Stomach smooth muscle (tissue), 2 donors: Measurements from ENCODE around the gene HILPDA.

ENCODE experiments used
- H3K27ac ChIP-seq: one replicate; pipeline ENCODE4 v1.7.0; 2013; ENCODE audit warnings: mild to moderate bottlenecking, low read length, inconsistent platforms
- H3K27me3 ChIP-seq, 2 donors: one replicate each; pipeline ENCODE4 v1.7.0; 2013; ENCODE audit warnings: low read length in 2 of 2; ENCODE audit not compliant: insufficient read depth in 2 of 2, control insufficient read depth in 1 of 2
- H3K36me3 ChIP-seq, 2 donors: one replicate each; pipeline ENCODE4 v1.7.0; 2013; ENCODE audit warnings: low read length in 2 of 2; ENCODE audit not compliant: control insufficient read depth in 2 of 2, insufficient read depth in 2 of 2
- H3K4me1 ChIP-seq: one replicate; pipeline ENCODE4 v1.7.0; 2013; ENCODE audit warnings: low read length; ENCODE audit not compliant: control insufficient read depth, insufficient read depth
- H3K4me3 ChIP-seq, 2 donors: one replicate each; pipeline ENCODE4 v1.7.0; 2013; ENCODE audit warnings: low read length in 2 of 2
- H3K9ac ChIP-seq, 2 donors: one replicate each; pipeline ENCODE4 v1.7.0; 2013; ENCODE audit warnings: low read length in 2 of 2, mild to moderate bottlenecking in 1 of 2
- H3K9me3 ChIP-seq, 2 donors: one replicate each; pipeline ENCODE4 v1.7.0; 2013; ENCODE audit warnings: low read length in 2 of 2; ENCODE audit not compliant: control insufficient read depth in 2 of 2
- donor health status: healthy.
- donor health status: Pancreatic carcinoma.

Gene HILPDA

DNA sequence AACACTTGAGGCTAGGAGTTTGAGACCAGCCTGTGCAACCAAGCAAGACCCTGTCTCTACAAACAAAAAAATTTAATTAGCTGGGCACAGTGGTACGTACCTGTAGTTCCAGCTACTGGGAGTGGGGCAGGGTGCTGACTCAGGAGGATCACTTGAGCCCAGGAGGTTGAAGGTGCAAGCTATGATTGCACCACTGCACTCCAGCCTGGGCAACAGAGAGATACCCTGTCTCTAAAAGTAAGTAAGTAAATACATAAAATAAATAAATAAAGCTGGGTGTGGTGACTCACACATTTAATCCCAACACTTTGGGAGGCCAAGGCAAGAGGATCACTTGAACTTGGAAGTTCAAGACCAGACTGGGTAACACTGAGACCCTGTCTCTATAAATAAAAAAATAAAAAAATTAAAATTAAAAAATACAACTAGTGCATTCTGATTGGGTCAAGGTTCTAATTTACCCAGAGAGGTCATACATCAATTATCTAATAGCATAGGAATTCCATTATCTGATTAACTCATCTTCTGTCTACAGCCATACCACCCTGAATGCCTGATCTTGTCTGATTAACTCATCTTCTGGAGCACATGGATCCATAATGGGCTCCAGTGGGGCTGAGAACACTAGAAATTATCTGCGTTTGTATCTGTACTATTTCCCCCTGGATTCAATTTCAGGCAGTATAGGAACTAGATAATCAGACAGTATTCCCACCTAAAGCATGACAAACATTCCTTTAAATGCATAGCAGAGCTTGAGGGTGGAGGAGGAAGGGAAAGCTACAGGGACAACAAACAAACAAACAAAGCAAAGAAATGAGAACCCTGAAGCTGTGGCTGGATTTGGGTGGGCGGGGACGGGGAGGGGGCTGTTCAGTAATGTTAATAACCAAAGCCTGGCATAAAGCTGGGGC lies 21.0 kb upstream of the HILPDA start:
- H3K9ac ChIP-seq, result no peak overlapping the region
- H3K27ac ChIP-seq, result no peak overlapping the region
- H3K9me3 ChIP-seq, result no peaks in the 10 kb centered on the region

DNA sequence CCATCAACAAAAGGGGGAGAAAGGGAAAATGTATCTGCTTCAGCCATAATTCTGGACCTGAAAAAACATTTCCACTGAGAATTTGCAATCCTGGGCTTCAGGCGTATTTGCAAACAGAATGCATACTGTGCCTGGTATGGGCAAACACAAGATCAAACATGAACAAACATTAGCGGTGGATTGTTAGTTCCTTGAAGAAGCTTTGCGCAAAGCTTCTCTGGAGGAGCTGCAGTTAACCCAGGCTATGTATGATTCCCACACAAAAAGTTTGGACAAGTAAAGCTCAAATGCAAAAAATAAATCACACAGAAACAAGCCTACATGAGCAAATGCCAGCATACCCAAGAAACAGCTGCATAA lies 20.4 kb upstream of the HILPDA start:
- H3K4me1 ChIP-seq, result no peaks in the 10 kb centered on the region
- no peaks in the 10 kb centered on the region for H3K36me3 ChIP-seq
- no peak overlapping the region for H3K9ac ChIP-seq
- H3K27me3 ChIP-seq, result peaks cover 0 to 2% of the 10 kb centered on the region in 2 donors
- no peak overlapping the region for H3K27ac ChIP-seq
- no peak overlapping the region for H3K4me3 ChIP-seq
- no peaks in the 10 kb centered on the region for H3K9me3 ChIP-seq

More for the DNA sequence above, 21.0 kb upstream of the HILPDA start:
- Histone ChIP-seq H3K27me3 (peaks cover 0 to 2% of the 10 kb centered on the region in 2 donors), H3K36me3 (no peaks in the 10 kb centered on the region), H3K4me3 (no peak overlapping the region), H3K4me1 (no peaks in the 10 kb centered on the region)

DNA sequence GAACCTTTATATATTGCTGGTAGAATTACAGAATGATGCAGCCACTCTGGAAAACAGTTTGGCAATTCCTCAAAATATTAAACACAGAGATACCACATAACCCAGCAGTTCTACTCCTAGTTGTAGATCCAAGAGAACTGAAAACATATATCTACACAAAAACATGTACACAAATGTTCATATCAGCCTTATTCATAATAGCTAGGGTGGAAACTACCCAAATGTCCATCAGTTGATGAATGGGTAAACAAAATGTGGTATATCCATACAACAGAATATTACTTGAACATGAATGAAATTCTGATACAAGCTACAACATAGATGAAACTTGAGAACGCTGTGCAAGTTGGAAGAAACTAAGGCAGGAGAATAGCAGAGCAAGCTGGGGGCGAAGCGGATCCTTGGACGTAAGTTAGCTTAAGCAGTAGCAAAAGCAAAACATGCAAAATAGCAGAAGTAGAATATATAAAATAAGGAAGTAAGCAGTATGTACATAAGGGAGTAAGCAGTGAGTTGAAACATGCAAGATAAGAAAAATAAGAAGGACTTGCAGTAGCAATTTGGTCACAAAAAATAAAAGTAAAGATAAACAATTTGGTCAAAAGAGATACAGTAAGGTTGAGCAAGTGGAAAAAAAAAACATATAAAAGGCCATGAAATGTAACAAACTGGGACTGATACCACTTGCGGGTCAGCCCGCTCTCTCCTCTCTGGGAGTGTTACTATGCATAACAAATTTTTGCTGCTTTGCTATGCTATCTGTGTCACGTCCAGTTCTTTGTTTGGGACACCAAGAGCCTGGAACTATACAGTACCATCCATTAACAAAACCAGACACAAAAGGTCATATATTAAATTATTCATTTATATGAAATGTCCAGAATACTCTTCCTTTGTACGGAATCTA lies 18.0 kb upstream of the HILPDA start:
- H3K36me3 ChIP-seq, result no peaks in the 10 kb centered on the region
- no peak overlapping the region for H3K9ac ChIP-seq
- no peak overlapping the region for H3K4me3 ChIP-seq
- peaks cover 0 to 2% of the 10 kb centered on the region in 2 donors for H3K27me3 ChIP-seq
- no peaks in the 10 kb centered on the region for H3K4me1 ChIP-seq
- no peak overlapping the region for H3K27ac ChIP-seq
- H3K9me3 ChIP-seq, result no peaks in the 10 kb centered on the region

- H3K27ac ChIP-seq, result no peak overlapping the region
- no peak overlapping the region for H3K9ac ChIP-seq
- H3K36me3 ChIP-seq, result no peaks in the 10 kb centered on the region
- no peaks in the 10 kb centered on the region for H3K4me1 ChIP-seq
- H3K4me3 ChIP-seq, result no peak overlapping the region
- H3K27me3 ChIP-seq, result no peaks in the 10 kb centered on the region
- no peaks in the 10 kb centered on the region for H3K9me3 ChIP-seq
Measured at GRCh38 chr7:128442356-128442755, 13.3 kb upstream of the HILPDA start.

GRCh38 chr7:128443831-128444600 lies 11.7 kb upstream of the HILPDA start:
- Histone ChIP-seq H3K27ac (no peak overlapping the region), H3K36me3 (no peaks in the 10 kb centered on the region), H3K9ac (no peak overlapping the region), H3K4me1 (no peaks in the 10 kb centered on the region), H3K4me3 (no peak overlapping the region), H3K9me3 (no peaks in the 10 kb centered on the region), H3K27me3 (no peaks in the 10 kb centered on the region)

- H3K4me3 ChIP-seq, result no peak overlapping the region
- no peak overlapping the region for H3K9ac ChIP-seq
- H3K4me1 ChIP-seq, result peaks cover 2% of the 10 kb centered on the region
- no peaks in the 10 kb centered on the region for H3K27me3 ChIP-seq
- no peak overlapping the region for H3K27ac ChIP-seq
- H3K9me3 ChIP-seq, result no peaks in the 10 kb centered on the region
- no peaks in the 10 kb centered on the region for H3K36me3 ChIP-seq
Measured at GRCh38 chr7:128446306-128446705, 9.4 kb upstream of the HILPDA start.

GRCh38 chr7:128447941-128448564 lies 7.6 kb upstream of the HILPDA start:
- peaks cover 2% of the 10 kb centered on the region for H3K4me1 ChIP-seq
- H3K9me3 ChIP-seq, result no peaks in the 10 kb centered on the region
- H3K4me3 ChIP-seq, result no peak overlapping the region
- H3K27ac ChIP-seq, result no peak overlapping the region
- H3K27me3 ChIP-seq, result no peaks in the 10 kb centered on the region
- H3K36me3 ChIP-seq, result no peaks in the 10 kb centered on the region
- H3K9ac ChIP-seq, result no peak overlapping the region

DNA sequence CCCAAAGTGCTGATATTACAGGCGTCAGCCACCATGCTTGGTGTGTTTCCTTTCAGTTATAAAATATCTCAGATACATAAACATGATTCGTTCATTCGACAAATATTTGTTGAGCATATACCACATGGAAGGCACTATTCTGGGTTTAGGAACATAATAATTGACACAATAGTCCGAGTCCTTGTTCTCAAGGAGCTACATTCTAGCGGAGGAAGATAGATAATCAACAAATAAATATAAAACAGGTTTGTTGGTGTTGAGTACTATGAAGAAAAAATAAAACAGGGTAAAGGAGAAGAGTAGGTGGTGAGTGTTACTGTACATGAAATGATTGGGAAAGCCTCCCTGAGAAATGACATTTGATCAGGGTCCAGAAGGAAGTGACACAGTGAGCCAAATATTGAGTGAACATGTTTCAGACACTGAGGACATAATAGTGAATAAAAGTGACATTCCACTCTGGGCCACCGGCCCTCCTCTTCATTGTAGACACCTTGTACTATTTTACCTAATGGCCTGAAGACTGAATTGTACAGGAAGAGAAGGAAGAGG lies 6.9 kb upstream of the HILPDA start:
- H3K27ac ChIP-seq, result no peak overlapping the region
- no peak overlapping the region for H3K9ac ChIP-seq
- H3K27me3 ChIP-seq, result no peaks in the 10 kb centered on the region
- no peaks in the 10 kb centered on the region for H3K9me3 ChIP-seq
- H3K4me3 ChIP-seq, result no peak overlapping the region
- no peaks in the 10 kb centered on the region for H3K36me3 ChIP-seq
- peaks cover 5% of the 10 kb centered on the region for H3K4me1 ChIP-seq

DNA sequence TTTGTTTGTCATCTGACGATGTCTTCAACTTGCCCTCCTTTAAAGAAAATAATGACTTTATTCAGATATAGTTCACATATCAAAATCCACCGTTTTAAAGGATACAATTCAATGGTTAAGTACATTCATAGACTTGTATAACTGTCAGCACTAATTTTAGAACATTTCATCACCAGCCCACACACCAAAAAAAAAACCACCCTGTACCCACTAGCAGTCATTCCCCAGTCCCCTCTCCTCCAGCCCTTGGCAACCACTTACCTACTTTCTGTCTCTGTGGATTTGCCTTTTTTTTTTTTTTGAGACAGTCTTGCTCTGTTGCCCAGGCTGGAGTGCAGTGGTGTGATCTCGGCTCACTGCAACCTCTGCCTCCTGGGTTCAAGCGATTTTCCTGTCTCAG lies 5.3 kb upstream of the HILPDA start:
- no peak overlapping the region for H3K4me3 ChIP-seq
- H3K9me3 ChIP-seq, result no peaks in the 10 kb centered on the region
- no peaks in the 10 kb centered on the region for H3K36me3 ChIP-seq
- H3K27ac ChIP-seq, result no peak overlapping the region
- H3K4me1 ChIP-seq, result peaks cover 20% of the 10 kb centered on the region
- no peaks in the 10 kb centered on the region for H3K27me3 ChIP-seq
- H3K9ac ChIP-seq, result no peak overlapping the region

DNA sequence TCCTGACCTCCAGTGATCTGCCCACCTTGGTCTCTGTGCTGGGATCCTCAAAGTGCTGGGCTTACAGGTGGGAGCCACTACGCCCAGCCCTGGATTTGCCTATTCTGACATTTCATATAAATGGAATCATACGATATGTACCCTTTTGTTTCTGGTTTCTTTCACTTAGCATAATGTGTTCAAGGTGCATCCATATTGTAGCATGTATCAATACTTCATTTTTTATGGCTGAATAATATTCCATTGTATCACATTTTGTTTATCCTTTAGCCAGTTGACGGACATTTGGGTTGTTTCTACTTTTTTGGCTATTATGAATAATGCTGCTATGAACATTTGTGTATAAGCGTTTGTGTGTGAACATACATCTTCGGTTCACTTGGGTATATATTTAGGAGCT lies 4.8 kb upstream of the HILPDA start:
- no peak overlapping the region for H3K27ac ChIP-seq
- no peaks in the 10 kb centered on the region for H3K9me3 ChIP-seq
- H3K4me1 ChIP-seq, result peaks cover 24% of the 10 kb centered on the region
- H3K4me3 ChIP-seq, result no peak overlapping the region
- no peaks in the 10 kb centered on the region for H3K36me3 ChIP-seq
- no peak overlapping the region for H3K9ac ChIP-seq
- H3K27me3 ChIP-seq, result no peaks in the 10 kb centered on the region
